Neuron (in vitro differentiated cells): ENCODE results near the gene ITPR2.
"Not testable (repeated sequence)": the region's sequence is repeated elsewhere in the genome, so short reads cannot be mapped to it uniquely, and the experiment has no call there.

Experiments
- H2AFZ ChIP-seq: one replicate; pipeline ENCODE4 v1.6.1; 2013; ENCODE audit warnings: low read depth, mild to moderate bottlenecking, inconsistent platforms, low read length, moderate library complexity
- H3K27me3 ChIP-seq: one replicate; pipeline ENCODE4 v1.6.1; 2013; ENCODE audit warnings: low read length; ENCODE audit not compliant: insufficient read depth
- H3K36me3 ChIP-seq: one replicate; pipeline ENCODE4 v1.6.1; 2013; ENCODE audit warnings: low read length; ENCODE audit not compliant: insufficient read depth
- H3K4me1 ChIP-seq: one replicate; pipeline ENCODE4 v1.6.1; 2013; ENCODE audit warnings: low read length; ENCODE audit not compliant: insufficient read depth
- H3K4me3 ChIP-seq: 2 replicates; pipeline ENCODE4 v1.5.1; 2013; ENCODE audit warnings: mild to moderate bottlenecking, low read length, moderate library complexity
- H3K9me3 ChIP-seq: one replicate; pipeline ENCODE4 v1.6.1; 2013; ENCODE audit warnings: low read length

ITPR2 gene

GRCh38 chr12:26648066-26648465 is 184.9 kb downstream of the ITPR2 start:
- no peak overlapping the region for H3K4me3 ChIP-seq
- H3K27me3 ChIP-seq: no peaks in the 10 kb centered on the region
- H3K36me3 ChIP-seq: no peaks in the 10 kb centered on the region
- peaks cover 3% of the 10 kb centered on the region for H3K4me1 ChIP-seq
- no peak overlapping the region for H2AFZ ChIP-seq
- no peaks in the 10 kb centered on the region for H3K9me3 ChIP-seq

DNA sequence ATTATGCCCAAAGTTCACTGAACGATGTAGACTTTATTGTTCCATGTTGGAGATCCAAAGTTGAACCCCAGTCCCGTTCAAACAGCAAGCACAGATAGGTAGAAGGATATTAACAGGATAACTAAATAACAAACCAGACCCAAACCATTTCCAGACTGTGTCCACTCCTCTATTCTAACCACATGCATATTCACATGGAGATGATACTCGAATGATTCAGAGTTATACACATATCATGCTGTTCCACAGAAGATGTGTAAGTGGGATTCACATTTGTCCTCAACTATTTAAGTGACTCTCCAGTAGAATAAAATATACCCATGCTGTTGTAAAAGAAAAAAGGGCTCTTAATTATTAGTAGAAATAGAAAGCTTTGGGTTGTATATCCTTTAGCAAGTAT is 185.9 kb downstream of the ITPR2 start:
- H3K4me3 ChIP-seq: no peak overlapping the region
- no peaks in the 10 kb centered on the region for H3K27me3 ChIP-seq
- no peaks in the 10 kb centered on the region for H3K9me3 ChIP-seq
- H3K36me3 ChIP-seq: no peaks in the 10 kb centered on the region
- no peak overlapping the region for H2AFZ ChIP-seq
- peaks cover 3% of the 10 kb centered on the region for H3K4me1 ChIP-seq

GRCh38 chr12:26646571-26646970 is 186.4 kb downstream of the ITPR2 start:
- Histone ChIP-seq H3K9me3 (no peaks in the 10 kb centered on the region), H3K27me3 (no peaks in the 10 kb centered on the region), H3K36me3 (no peaks in the 10 kb centered on the region), H2AFZ (no peak overlapping the region), H3K4me1 (peaks cover 3% of the 10 kb centered on the region), H3K4me3 (no peak overlapping the region)

DNA sequence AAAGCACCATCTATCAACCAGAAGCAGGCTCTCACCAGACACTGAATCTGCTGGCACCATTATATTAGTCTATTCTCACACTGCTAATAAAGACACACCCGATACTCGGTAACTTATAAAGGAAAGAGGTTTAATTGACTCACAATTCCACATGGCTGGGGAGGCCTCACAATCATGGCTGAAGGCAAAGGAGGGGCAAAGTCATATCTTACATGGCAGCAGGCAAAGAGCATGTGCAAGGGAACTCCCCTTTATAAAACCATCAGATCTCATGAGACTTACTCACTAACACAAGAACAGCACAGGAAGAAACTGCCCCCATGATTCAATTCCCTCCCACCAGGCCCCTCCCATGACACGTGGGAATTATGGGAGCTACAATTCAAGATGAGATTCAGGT is 188.6 kb downstream of the ITPR2 start:
- H2AFZ ChIP-seq, H3K4me3 ChIP-seq, H3K36me3 ChIP-seq, H3K4me1 ChIP-seq, H3K9me3 ChIP-seq, H3K27me3 ChIP-seq: not testable (repeated sequence)

GRCh38 chr12:26643532-26644315 is 189.3 kb downstream of the ITPR2 start:
- no peaks in the 10 kb centered on the region for H3K27me3 ChIP-seq
- H3K4me3 ChIP-seq: no peak overlapping the region
- H2AFZ ChIP-seq: no peak overlapping the region
- no peaks in the 10 kb centered on the region for H3K9me3 ChIP-seq
- no peaks in the 10 kb centered on the region for H3K36me3 ChIP-seq
- peaks cover 3% of the 10 kb centered on the region for H3K4me1 ChIP-seq

GRCh38 chr12:26642361-26642760 is 190.6 kb downstream of the ITPR2 start:
- Histone ChIP-seq H3K36me3 (no peaks in the 10 kb centered on the region), H3K27me3 (no peaks in the 10 kb centered on the region), H3K9me3 (no peaks in the 10 kb centered on the region), H3K4me1 (peaks cover 3% of the 10 kb centered on the region), H2AFZ (no peak overlapping the region), H3K4me3 (no peak overlapping the region)

GRCh38 chr12:26636710-26637328 is 196.2 kb downstream of the ITPR2 start:
- Histone ChIP-seq H3K9me3 (no peaks in the 10 kb centered on the region), H3K4me3 (no peak overlapping the region), H3K4me1 (no peaks in the 10 kb centered on the region), H2AFZ (no peak overlapping the region), H3K36me3 (no peaks in the 10 kb centered on the region), H3K27me3 (no peaks in the 10 kb centered on the region)

DNA sequence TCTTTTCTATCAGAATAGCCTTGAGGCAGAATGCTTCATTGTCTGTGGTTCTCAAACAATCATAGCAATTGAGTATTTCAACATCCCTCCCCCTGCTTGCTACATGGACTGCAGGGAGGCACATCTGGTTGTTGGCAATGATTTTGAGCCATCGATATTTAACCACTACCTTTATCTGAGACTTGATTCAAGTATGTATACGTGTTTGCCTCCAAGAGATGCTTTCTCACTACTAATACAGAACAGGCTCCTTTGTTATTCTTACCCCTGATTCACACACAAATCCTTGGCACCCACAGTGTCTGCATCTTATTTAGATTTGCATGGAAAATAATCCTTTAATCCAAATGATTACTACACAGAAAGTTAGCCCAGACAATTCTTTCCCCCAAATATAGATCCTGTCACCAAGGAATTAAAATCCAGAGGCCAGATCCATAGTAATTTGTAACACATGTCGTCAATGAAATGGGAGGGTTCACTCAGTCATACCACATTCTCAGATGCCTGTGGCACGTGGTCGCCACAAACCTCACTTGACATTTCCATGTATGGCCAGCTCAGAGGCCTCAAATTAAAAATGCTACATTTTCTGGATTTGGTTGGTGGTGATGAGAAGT is 199.3 kb downstream of the ITPR2 start:
- Histone ChIP-seq H3K4me3 (no peak overlapping the region), H3K4me1 (no peaks in the 10 kb centered on the region), H2AFZ (no peak overlapping the region), H3K9me3 (no peaks in the 10 kb centered on the region), H3K27me3 (no peaks in the 10 kb centered on the region), H3K36me3 (no peaks in the 10 kb centered on the region)

- Histone ChIP-seq H2AFZ (no peak overlapping the region), H3K9me3 (no peaks in the 10 kb centered on the region), H3K4me3 (no peak overlapping the region), H3K36me3 (no peaks in the 10 kb centered on the region), H3K27me3 (no peaks in the 10 kb centered on the region), H3K4me1 (no peaks in the 10 kb centered on the region)
Observed at GRCh38 chr12:26632756-26633155, 200.2 kb downstream of the ITPR2 start.

- no peak overlapping the region for H2AFZ ChIP-seq
- H3K4me1 ChIP-seq: no peaks in the 10 kb centered on the region
- no peaks in the 10 kb centered on the region for H3K27me3 ChIP-seq
- H3K36me3 ChIP-seq: no peaks in the 10 kb centered on the region
- no peak overlapping the region for H3K4me3 ChIP-seq
- no peaks in the 10 kb centered on the region for H3K9me3 ChIP-seq
Observed at GRCh38 chr12:26631846-26632245, 201.1 kb downstream of the ITPR2 start.

DNA sequence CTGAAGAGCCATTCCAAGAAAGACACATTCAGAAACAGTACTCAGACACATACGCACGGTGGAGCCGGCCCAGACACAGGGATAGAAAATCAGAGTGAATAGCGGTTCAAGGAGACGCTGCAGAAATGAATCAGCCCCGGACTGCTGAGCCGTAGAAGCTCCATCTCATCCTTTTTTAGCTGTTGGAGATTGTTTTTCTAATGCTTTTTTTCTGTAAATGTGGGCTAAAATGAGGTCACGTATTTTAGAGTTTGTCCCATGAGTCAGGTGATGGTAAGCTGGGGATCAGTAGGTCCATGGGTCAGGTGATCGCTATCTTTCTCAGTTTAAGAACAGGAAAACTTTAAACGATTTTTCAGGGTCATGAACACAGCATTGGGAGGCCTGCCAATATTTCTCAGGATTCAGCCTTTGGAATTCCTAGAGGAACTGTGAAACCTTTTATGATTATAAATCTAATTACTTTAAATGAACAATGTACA is 202.4 kb downstream of the ITPR2 start:
- no peaks in the 10 kb centered on the region for H3K9me3 ChIP-seq
- H3K4me3 ChIP-seq: no peak overlapping the region
- no peaks in the 10 kb centered on the region for H3K27me3 ChIP-seq
- H3K36me3 ChIP-seq: no peaks in the 10 kb centered on the region
- no peaks in the 10 kb centered on the region for H3K4me1 ChIP-seq
- H2AFZ ChIP-seq: no peak overlapping the region

DNA sequence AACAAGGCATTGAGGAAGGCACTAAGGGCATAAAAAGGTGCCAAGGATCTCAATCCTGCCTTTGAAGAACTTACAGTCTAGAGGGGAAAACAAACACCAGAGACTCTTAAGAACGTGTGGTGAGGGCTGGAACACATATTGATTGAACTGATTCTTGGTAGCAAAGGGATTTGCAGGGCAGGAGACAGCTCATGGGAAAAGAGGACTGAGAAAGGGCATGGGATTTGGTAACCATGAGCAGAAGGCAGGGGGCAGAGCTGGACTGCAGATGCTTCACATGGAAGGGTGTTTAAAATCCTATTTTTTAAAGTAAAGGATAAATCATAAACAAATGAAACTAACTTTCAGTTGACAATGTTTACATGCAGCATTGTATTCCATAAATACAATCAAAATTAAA is 203.1 kb downstream of the ITPR2 start:
- Histone ChIP-seq H3K9me3 (no peaks in the 10 kb centered on the region), H3K4me1 (no peaks in the 10 kb centered on the region), H3K27me3 (no peaks in the 10 kb centered on the region), H2AFZ (no peak overlapping the region), H3K4me3 (no peak overlapping the region), H3K36me3 (no peaks in the 10 kb centered on the region)

- Histone ChIP-seq H3K9me3 (no peaks in the 10 kb centered on the region), H3K27me3 (no peaks in the 10 kb centered on the region), H3K36me3 (no peaks in the 10 kb centered on the region), H3K4me3 (no peak overlapping the region), H3K4me1 (peaks cover 3% of the 10 kb centered on the region), H2AFZ (no peak overlapping the region)
Observed at GRCh38 chr12:26628234-26628633, 204.8 kb downstream of the ITPR2 start.
